ENCODE measurements around the gene CARD11.

- TF ChIP-seq CTCF (IDR thresholded peaks at IDR 0.05) (no peak), POLR2A (IDR thresholded peaks at IDR 0.05) (no peak)
Measured at GRCh38 chr7:3067193-3067592, 23.5 kb upstream of the CARD11 start.

Data from testis (tissue), 2 donors.